Panc1 (cell line): ENCODE results near the gene CAPN10. TPM values are rescaled to one million over a fixed set of nuclear protein-coding genes. Genes with fewer than 3 reads are reported as not detected.

Source experiments
- ATAC-seq: fragments of 200-7000 bp; cut with Tn5 transposase; 2 replicates; pipeline ENCODE4 v1.9.1; 2020; ENCODE audit warnings: mild to moderate bottlenecking, moderate library complexity
- BruUV-seq: library from RNA; stranded (reverse); fragments of 400-500 nt; replicated peaks from 2 replicates; lab custom pipeline; 2021; lab: Mats Ljungman, UMichigan
- CTCF ChIA-PET: fragments of 300-600 bp; sonication (Branson Sonifier 250); formaldehyde crosslinking; loops from one replicate; lab custom pipeline; 2022; ENCODE audit warnings: antibody characterized with exemption; lab: Charles Lee
- POLR2A ChIA-PET: fragments of 300-600 bp; sonication (Branson Sonifier 250); formaldehyde crosslinking; loops from one replicate; lab custom pipeline; 2022; ENCODE audit warnings: antibody characterized with exemption; lab: Charles Lee
- DNase-seq: peaks from one replicate; pipeline ENCODE4 v3.0.0-alpha.2; 2010; ENCODE audit warnings: low read depth, low spot score
- H3K27ac ChIP-seq: 2 replicates; pipeline ENCODE4 v1.5.1; 2011; ENCODE audit warnings: mild to moderate bottlenecking, low read length, inconsistent platforms
- H3K27me3 ChIP-seq: fragments of 200-500 bp; sonication (Bioruptor generic); 2 replicates; pipeline ENCODE4 v1.6.0; 2014; ENCODE audit warnings: low read length, inconsistent platforms; ENCODE audit not compliant: control insufficient read depth, insufficient read depth
- H3K36me3 ChIP-seq: fragments of 200-500 bp; sonication (Bioruptor generic); 2 replicates; pipeline ENCODE4 v1.5.1; 2014; ENCODE audit warnings: inconsistent platforms, mild to moderate bottlenecking, low read length, moderate library complexity; ENCODE audit not compliant: control insufficient read depth, insufficient read depth
- H3K4me1 ChIP-seq: 2 replicates; pipeline ENCODE4 v1.5.1; 2011; ENCODE audit warnings: inconsistent platforms, mild to moderate bottlenecking, low read length, moderate library complexity; ENCODE audit not compliant: control insufficient read depth, insufficient read depth
- H3K4me3 ChIP-seq, 2 experiments: 2 replicates each; pipeline ENCODE4 v1.5.1; 2011 to 2012; ENCODE audit warnings: low read depth in 2 of 2, low read length in 2 of 2, mild to moderate bottlenecking in 2 of 2, inconsistent platforms in 1 of 2, moderate library complexity in 1 of 2
- H3K9me3 ChIP-seq: fragments of 200-500 bp; sonication (Bioruptor generic); 2 replicates; pipeline ENCODE4 v1.5.1; 2014; ENCODE audit warnings: low read depth, mild to moderate bottlenecking, inconsistent platforms, low read length, moderate library complexity; ENCODE audit not compliant: control insufficient read depth, insufficient read depth
- CTCF ChIP-seq: fragments of 450-650 bp; IDR thresholded peaks from 2 replicates; pipeline ENCODE4 v1.5.1; 2017; ENCODE audit warnings: mild to moderate bottlenecking
- POLR2AphosphoS5 ChIP-seq: IDR thresholded peaks from 2 replicates; pipeline ENCODE4 v1.6.1; 2012; ENCODE audit warnings: mild to moderate bottlenecking, low read depth, low read length, moderate library complexity
- REST ChIP-seq, 2 experiments: IDR thresholded peaks; 2 replicates each; pipeline ENCODE4 v1.6.1; 2011 to 2012; ENCODE audit warnings: low read depth in 2 of 2, control low read depth in 1 of 2, low read length in 1 of 2, mild to moderate bottlenecking in 1 of 2, moderate library complexity in 1 of 2; ENCODE audit not compliant: insufficient read depth in 1 of 2
- SIN3A ChIP-seq: IDR thresholded peaks from 2 replicates; pipeline ENCODE4 v1.6.1; 2012; ENCODE audit warnings: low read depth, mild to moderate bottlenecking, low read length, moderate library complexity, borderline replicate concordance; ENCODE audit not compliant: insufficient read depth
- TCF7L2 ChIP-seq: IDR thresholded peaks from 2 replicates; pipeline ENCODE4 v1.6.1; 2011; ENCODE audit warnings: mild to moderate bottlenecking, low read depth, low read length, inconsistent platforms
- in situ Hi-C: cut with HindIII; loops from 2 replicates; pipeline ENCODE4 v1.10.0; 2016; ENCODE audit warnings: low sequenced_read_pairs, low pct_unique_long_range_greater_than_20kb
- intact Hi-C: fragments of 100-400 bp; cut with micrococcal nuclease; formaldehyde crosslinking; loops from one replicate; pipeline ENCODE4 v1.10.0; 2022; ENCODE audit not compliant: unreplicated experiment
- total RNA-seq: library from RNA; stranded (reverse); gene quantifications from one replicate; pipeline ENCODE4 v1.2.1, GENCODE V29; 2021; ENCODE audit not compliant: unreplicated experiment

Gene CAPN10
- total RNA-seq, 1 experiment from 2014 or later: 38.6 TPM

GRCh38 chr2:240645346-240645745 lies 58.8 kb downstream of the CAPN10 start:
- no peaks in the 10 kb centered on the region for H3K36me3 ChIP-seq
- no peaks in the 10 kb centered on the region for H3K4me1 ChIP-seq
- ATAC-seq: no peak
- H3K27me3 ChIP-seq: peaks cover 8% of the 10 kb centered on the region
- BruUV-seq: no TSS peak
- POLR2A ChIA-PET: no interaction called here
- intact Hi-C loops: no loop called here
- CTCF ChIA-PET: no interaction called here
- no peaks in the 10 kb centered on the region for H3K9me3 ChIP-seq
- in situ Hi-C loops: no loop called here
- DNase-seq: no peak
- H3K27ac ChIP-seq: no peak overlapping the region
- TF ChIP-seq SIN3A (no peak), POLR2AphosphoS5 (no peak), REST (IDR thresholded peaks at IDR 0.05; ENCODE audit: insufficient read depth in 1 of 2, low read depth in 2 of 2, low read length in 1 of 2) (no peak), CTCF (no peak), TCF7L2 (no peak)
- no peak overlapping the region for H3K4me3 ChIP-seq

GRCh38 chr2:240645801-240646175 lies 59.3 kb downstream of the CAPN10 start:
- no peaks in the 10 kb centered on the region for H3K9me3 ChIP-seq
- no peaks in the 10 kb centered on the region for H3K36me3 ChIP-seq
- TF ChIP-seq REST (IDR thresholded peaks at IDR 0.05; ENCODE audit: insufficient read depth in 1 of 2, low read depth in 2 of 2, low read length in 1 of 2) (no peak), TCF7L2 (no peak), POLR2AphosphoS5 (no peak), SIN3A (no peak), CTCF (no peak)
- ATAC-seq (no peak), DNase-seq (no peak)
- BruUV-seq: no TSS peak
- H3K27ac ChIP-seq: no peak overlapping the region
- intact Hi-C loops (no loop called here), in situ Hi-C loops (no loop called here)
- peaks cover 8% of the 10 kb centered on the region for H3K27me3 ChIP-seq
- ChIA-PET CTCF (no interaction called here), POLR2A (no interaction called here)
- no peak overlapping the region for H3K4me3 ChIP-seq
- H3K4me1 ChIP-seq: no peaks in the 10 kb centered on the region
